ENCODE results near the gene RAF1. TPM values are rescaled to one million over a fixed set of nuclear protein-coding genes. Genes with fewer than 3 reads are reported as not detected.

The RAF1 gene
- 54.5 and 70.2 TPM in 2 replicates for total RNA-seq

DNA sequence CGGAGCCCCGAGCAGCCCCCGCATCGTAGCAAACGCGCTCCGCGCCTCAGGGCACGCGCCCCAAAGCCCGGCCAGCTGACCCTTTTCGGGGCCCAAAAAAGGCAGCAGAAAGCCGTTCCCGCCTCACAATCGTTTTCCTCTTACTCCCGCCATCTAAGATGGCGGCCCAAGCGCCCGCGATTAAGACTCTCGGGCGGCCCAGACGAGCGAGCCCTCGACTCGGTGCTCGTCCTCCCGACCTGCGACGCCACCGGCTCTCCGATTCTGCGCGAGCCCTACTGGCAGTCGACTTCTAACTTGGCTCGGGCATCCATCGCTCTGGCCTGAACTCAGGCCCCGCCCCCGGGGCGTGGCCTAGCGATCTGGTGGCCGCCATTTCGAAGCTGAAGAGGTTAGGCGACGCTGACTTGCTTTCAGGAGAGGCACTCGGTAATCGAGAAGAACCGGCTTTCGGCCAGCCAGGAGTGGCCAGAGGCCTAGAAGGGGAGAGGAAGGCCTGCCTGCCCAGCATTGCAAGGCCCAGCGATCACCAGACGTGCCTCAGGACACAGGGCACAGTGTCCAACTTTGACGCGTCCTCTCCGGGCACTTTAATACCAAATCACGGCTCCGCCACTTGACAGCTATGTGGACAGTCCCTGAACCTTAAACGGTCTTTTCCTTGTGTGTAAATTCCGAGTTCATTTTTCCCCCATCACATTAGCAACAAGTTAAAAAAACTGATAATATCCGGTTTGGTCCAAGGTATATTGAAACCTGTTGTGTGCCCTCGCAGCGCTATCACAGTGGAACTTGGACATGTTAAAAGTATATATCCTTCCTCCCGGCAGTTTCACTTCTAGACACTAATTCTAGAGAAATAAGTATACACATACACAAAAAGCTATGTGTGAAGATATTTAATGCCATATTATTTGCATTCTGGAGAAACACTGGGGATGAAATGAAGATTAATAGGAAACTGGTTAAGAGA, at the start of gene RAF1:
Gene RAF1, minus strand, starts transcription at position 182 of the 973 bp plus-strand sequence. CDS start 45,396 bp downstream, outside the sequence.

DNA sequence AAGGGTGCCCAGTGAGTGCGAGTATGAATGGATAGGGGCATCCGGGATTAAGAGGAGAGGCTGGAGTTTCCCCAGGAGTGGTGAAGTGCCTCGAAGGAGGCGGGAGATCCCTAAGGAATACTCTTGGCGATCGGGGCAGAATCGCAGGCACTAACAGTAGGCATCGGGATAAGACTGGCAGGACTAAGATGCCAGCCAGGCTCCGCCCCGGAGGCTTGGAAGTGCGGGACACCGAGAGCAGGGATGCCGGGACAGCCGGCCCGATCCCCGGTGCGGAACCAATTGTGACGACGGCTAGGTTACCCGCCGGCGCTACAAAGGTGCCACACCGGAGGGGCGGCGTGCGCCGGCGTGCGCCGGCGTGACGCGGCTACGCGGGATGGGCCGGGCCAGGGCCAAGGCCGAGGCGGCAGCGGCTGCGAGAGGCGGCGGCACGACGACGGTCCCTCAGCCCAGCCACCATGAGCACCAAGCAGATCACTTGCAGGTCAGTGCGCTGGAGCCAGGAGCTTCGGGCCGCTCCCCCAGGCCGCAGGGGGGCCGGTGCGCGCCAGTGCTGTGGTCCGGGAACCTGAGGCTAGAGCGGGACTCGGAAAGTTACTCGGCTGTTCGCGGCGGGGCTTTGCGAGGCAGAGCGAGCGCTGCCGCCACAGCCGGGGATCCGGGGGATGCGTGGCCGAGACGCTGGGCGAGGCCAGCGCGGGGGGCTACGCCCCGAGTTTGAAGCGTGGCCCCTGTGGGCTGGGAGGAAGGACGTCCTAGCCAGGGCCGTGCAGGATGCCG, 107.0 kb downstream of the RAF1 start, which contains the start of gene MKRN2:
Gene MKRN2, plus strand, starts transcription at position 398 of the 783 bp plus-strand sequence. Its CDS starts 64 bp downstream, at position 462.

DNA sequence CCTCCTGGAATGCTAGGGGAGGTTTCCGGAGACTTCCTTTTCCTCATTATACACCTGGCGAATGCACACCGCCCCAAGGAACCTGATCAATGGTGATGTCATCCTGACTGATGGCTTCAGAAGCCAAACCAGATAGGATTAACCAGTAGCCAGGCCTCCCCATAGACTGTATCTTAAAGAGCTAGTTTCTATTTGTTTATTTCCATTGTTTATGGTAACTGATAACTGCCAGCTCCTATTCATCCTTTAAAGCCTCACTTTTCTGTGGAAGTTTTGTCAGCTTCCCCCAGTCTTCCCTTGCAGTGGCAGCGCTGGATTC, 118.5 kb downstream of the RAF1 start, which contains the start of gene MKRN2OS:
Gene MKRN2OS, minus strand, starts transcription at position 27 of the 319 bp plus-strand sequence. CDS start 35 bp downstream, outside the sequence.

Other genes with a start within 250 kb of the RAF1 start
- gene TSEN2, start 179.6 kb downstream of the RAF1 start, total RNA-seq, result 9.3 and 16.5 TPM in 2 replicates
- gene MKRN2OS, start 118.6 kb downstream of the RAF1 start, total RNA-seq, result not detected in 2 replicates
- 32.8 and 34.7 TPM in 2 replicates for gene MKRN2, start 107.0 kb downstream of the RAF1 start, total RNA-seq
- not detected in 2 replicates for gene TMEM40, start 95.1 kb upstream of the RAF1 start, total RNA-seq
- 2.2 and 2.4 TPM in 2 replicates for gene CAND2, start 132.6 kb upstream of the RAF1 start, total RNA-seq
- 1,196 and 1,750 TPM in 2 replicates for gene RPL32, start 177.4 kb upstream of the RAF1 start, total RNA-seq